CD4-positive, alpha-beta T cell treated with Interleukin-6 at 100 ng/mL for 8 hours (primary cell): ENCODE measurements around the gene ATP8B4.

Source experiments
- DNase-seq: peaks from one replicate; pipeline ENCODE4 v3.0.0-alpha.2; 2020; ENCODE audit warnings: mixed read lengths, low spot score

The ATP8B4 gene

GRCh38 chr15:49953421-49953820 is 165.6 kb downstream of the ATP8B4 start:
- DNase-seq, result no peak

- DNase-seq, result no peak
Observed at GRCh38 chr15:49946681-49947080, 172.4 kb downstream of the ATP8B4 start.

- DNase-seq, result no peak
Observed at GRCh38 chr15:49934487-49934886, 184.5 kb downstream of the ATP8B4 start.

GRCh38 chr15:49927189-49927861 is 191.7 kb downstream of the ATP8B4 start:
- no peak for DNase-seq

GRCh38 chr15:49926740-49927139 is 192.3 kb downstream of the ATP8B4 start:
- DNase-seq, result no peak

GRCh38 chr15:49923671-49924070 is 195.4 kb downstream of the ATP8B4 start:
- no peak for DNase-seq

- DNase-seq, result no peak
Observed at GRCh38 chr15:49919034-49919433, 200.0 kb downstream of the ATP8B4 start.

- DNase-seq, result no peak
Observed at GRCh38 chr15:49918121-49918520, 200.9 kb downstream of the ATP8B4 start.

- DNase-seq, result no peak
Observed at GRCh38 chr15:49916998-49917397, 202.0 kb downstream of the ATP8B4 start.

GRCh38 chr15:49915822-49916221 is 203.2 kb downstream of the ATP8B4 start:
- DNase-seq, result no peak

- no peak for DNase-seq
Observed at GRCh38 chr15:49908933-49909295, 210.1 kb downstream of the ATP8B4 start.

GRCh38 chr15:49908236-49908932 is 210.6 kb downstream of the ATP8B4 start:
- no peak for DNase-seq

GRCh38 chr15:49906966-49907365 is 212.1 kb downstream of the ATP8B4 start:
- no peak for DNase-seq

GRCh38 chr15:49905221-49905620 is 213.8 kb downstream of the ATP8B4 start:
- DNase-seq, result no peak

GRCh38 chr15:49904296-49904695 is 214.7 kb downstream of the ATP8B4 start:
- DNase-seq, result no peak

- no peak for DNase-seq
Observed at GRCh38 chr15:49902685-49903501, 216.1 kb downstream of the ATP8B4 start.

- no peak for DNase-seq
Observed at GRCh38 chr15:49901996-49902684, 216.9 kb downstream of the ATP8B4 start.

- DNase-seq, result no peak
Observed at GRCh38 chr15:49901321-49901720, 217.7 kb downstream of the ATP8B4 start.

- no peak for DNase-seq
Observed at GRCh38 chr15:49900903-49901235, 218.2 kb downstream of the ATP8B4 start.

GRCh38 chr15:49900006-49900902 is 218.8 kb downstream of the ATP8B4 start:
- DNase-seq, result no peak

GRCh38 chr15:49898575-49899283 is 220.3 kb downstream of the ATP8B4 start:
- DNase-seq, result no peak
